Measurements from ENCODE around the gene SNF8. TPM values are rescaled to one million over a fixed set of nuclear protein-coding genes. Genes with fewer than 3 reads are reported as not detected.
A peak's percentile ranks its signal among the peaks of the same experiment; 100 is the strongest.

Gene SNF8
- total and polyA plus RNA-seq, 9 donors = 41.0 to 94.2 (median 66.7) TPM

DNA sequence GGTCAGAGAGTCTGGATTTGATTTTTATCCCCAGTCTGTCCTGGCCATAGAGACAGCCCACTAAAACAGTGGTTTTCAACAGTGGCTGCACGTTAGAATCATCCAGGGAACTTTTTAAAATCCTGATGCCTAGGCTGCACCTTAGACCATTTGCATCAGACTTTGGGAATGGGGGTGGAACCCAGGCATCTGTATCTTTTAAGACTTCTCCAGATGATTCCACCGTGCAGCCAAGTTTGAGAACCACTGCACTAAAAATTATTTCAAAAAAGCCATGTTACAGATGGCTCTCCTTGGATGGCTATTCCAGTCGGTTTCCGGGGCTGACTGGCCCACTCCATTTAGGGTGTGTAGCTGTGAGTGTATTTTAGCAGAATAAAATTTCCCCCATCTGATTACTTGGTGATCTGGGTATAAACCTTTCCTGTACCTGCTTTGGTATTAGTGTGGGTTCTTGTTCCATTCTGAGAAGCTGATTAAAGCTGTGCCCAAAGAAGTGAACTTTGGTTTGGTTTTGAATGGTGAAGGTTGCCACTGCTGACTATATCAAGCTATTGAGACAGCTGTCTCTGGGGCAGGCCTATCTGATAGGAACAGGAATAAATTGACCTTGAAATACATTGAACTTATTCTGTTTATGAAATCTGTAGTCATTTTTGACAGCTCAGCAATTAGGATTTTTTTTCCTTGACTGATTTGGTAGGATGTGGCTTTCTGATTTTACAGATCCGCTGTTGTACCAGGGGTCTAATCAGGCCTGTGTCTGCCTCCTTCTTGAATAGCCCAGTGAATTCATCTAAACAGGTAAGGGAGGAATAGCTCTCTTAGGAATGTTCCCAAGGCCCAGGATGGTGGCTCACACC lies 50.8 kb downstream of the SNF8 start:
- TF ChIP-seq POLR2A (IDR thresholded peaks at IDR 0.05) = no peak
- TF ChIP-seq, protein P1, sequence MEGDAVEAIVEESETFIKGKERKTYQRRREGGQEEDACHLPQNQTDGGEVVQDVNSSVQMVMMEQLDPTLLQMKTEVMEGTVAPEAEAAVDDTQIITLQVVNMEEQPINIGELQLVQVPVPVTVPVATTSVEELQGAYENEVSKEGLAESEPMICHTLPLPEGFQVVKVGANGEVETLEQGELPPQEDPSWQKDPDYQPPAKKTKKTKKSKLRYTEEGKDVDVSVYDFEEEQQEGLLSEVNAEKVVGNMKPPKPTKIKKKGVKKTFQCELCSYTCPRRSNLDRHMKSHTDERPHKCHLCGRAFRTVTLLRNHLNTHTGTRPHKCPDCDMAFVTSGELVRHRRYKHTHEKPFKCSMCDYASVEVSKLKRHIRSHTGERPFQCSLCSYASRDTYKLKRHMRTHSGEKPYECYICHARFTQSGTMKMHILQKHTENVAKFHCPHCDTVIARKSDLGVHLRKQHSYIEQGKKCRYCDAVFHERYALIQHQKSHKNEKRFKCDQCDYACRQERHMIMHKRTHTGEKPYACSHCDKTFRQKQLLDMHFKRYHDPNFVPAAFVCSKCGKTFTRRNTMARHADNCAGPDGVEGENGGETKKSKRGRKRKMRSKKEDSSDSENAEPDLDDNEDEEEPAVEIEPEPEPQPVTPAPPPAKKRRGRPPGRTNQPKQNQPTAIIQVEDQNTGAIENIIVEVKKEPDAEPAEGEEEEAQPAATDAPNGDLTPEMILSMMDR (IDR thresholded peaks at IDR 0.05) = no peak
- TF ChIP-seq EP300 (IDR thresholded peaks at IDR 0.05) = no peak
- Histone ChIP-seq H3K27me3 (no peaks in the 10 kb centered on the region), H3K4me3 (peak overlapping the region; percentile 54), H3K36me3 (no peaks in the 10 kb centered on the region), H3K4me1 (ENCODE audit: insufficient read depth) (peaks cover 4% of the 10 kb centered on the region), H3K27ac (no peak overlapping the region), H3K9me3 (no peaks in the 10 kb centered on the region)
- intact Hi-C loops (cut with DNase I) = no loop called here
- WGBS, 3 donors = 56 to 63% (median 57%) methylated on average over 5 of the region's 5 CpGs
- DNase-seq = no peak

DNA sequence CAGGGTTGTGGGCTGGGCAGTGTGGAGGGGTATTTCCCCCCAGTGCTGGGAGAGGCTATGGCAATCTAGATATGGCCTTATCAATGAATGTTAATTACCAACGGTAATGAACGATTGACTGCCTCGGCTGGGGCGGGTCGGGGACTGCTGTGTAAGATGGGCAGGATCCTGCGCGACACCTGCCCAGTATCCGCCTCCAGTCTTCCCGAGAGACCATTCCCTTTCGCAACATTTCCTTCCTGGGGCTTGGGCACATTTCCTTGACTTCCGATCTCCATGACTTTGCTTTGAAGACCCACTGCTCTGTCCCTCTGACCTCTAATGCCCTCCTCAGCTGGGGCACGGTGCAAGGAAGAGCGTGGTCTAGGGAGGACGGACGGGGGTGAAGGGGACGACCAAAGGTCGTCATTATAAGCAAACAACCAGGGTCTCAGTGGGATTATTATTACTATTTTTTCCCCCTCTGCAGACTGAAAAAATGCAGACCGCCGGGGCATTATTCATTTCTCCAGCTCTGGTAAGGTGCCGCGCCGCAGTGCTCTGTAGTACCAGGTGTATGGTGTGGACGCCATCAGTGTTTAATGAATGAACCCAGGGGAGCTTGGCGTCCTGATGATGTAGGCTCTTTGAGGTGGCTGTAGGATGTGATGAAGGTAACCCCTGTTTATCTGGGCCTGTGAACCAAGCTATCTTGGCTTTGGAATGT lies 51.5 kb downstream of the SNF8 start:
- Histone ChIP-seq H3K36me3 (no peaks in the 10 kb centered on the region), H3K27me3 (no peaks in the 10 kb centered on the region), H3K27ac (peak overlapping the region in 1 of 2 donors; percentile 27), H3K4me3 (peak overlapping the region; percentile 54), H3K9me3 (no peaks in the 10 kb centered on the region), H3K4me1 (ENCODE audit: insufficient read depth) (peaks cover 4% of the 10 kb centered on the region)
- WGBS, 3 donors = 1 to 2% (median 1%) methylated on average over 24 of the region's 24 CpGs
- TF ChIP-seq POLR2A (IDR thresholded peaks at IDR 0.05) (no peak), EP300 (IDR thresholded peaks at IDR 0.05) (no peak)
- TF ChIP-seq, protein P1 (IDR thresholded peaks at IDR 0.05) = no peak
- DNase-seq = no peak
- intact Hi-C loops (cut with DNase I) = no loop called here

DNA sequence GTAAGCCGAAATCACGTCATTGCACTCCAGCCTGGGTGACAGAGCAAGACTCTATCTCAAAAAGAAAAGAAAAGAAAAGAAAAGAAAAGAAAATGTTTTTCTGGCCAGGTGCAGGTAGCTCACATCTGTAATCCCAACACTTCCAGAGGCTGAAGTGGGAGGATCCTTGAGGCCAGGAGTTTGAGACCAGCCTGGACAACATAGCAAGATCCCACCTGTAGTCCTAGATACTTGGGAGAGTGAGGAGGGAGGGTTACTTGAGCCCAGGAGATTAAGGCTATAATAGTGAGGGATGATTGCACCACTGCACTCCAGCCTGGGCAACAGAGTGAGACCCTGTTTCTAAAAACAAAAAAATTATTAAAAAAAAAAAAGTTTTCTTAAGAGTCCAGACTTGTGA lies 54.6 kb downstream of the SNF8 start:
- H3K4me3 ChIP-seq = no peak overlapping the region
- H3K27ac ChIP-seq = no peak overlapping the region
- H3K27me3 ChIP-seq = no peaks in the 10 kb centered on the region
- H3K4me1 ChIP-seq (ENCODE audit: insufficient read depth) = peaks cover 4% of the 10 kb centered on the region
- H3K9me3 ChIP-seq = no peaks in the 10 kb centered on the region
- 85 to 93% (median 90%) methylated on average over 2 of the region's 2 CpGs for WGBS, 3 donors
- TF ChIP-seq EP300 (IDR thresholded peaks at IDR 0.05) (no peak), POLR2A (IDR thresholded peaks at IDR 0.05) (no peak)
- TF ChIP-seq, protein P1 (IDR thresholded peaks at IDR 0.05) = no peak
- intact Hi-C loops (cut with DNase I) = no loop called here
- H3K36me3 ChIP-seq = no peaks in the 10 kb centered on the region
- no peak for DNase-seq

DNA sequence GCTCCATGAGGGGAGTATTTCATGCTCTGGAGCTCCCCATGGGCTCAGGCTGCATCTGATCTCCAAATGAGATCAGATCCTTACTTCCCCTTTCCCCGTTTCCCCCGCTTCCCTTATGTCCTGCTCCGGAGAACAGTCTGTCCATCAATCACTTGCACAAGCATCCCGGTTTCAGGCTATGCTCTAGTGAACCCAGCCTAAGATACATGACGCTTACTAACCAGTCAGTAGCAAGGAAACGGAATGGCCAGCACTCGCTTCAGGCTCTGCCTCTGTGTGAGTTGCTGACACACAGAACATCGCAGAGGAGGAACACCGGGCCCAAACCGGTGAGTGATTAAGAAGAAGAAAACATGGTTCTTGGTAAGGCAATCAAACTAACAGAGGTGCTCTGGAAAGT lies 61.5 kb downstream of the SNF8 start:
- H3K36me3 ChIP-seq = no peaks in the 10 kb centered on the region
- H3K4me1 ChIP-seq (ENCODE audit: insufficient read depth) = no peaks in the 10 kb centered on the region
- 34 to 55% (median 43%) methylated on average over 10 of the region's 10 CpGs for WGBS, 3 donors
- no peak overlapping the region for H3K4me3 ChIP-seq
- H3K27ac ChIP-seq = no peak overlapping the region
- no peak for DNase-seq
- no peaks in the 10 kb centered on the region for H3K9me3 ChIP-seq
- TF ChIP-seq POLR2A (IDR thresholded peaks at IDR 0.05) (no peak), EP300 (IDR thresholded peaks at IDR 0.05) (no peak)
- TF ChIP-seq, protein P1 (IDR thresholded peaks at IDR 0.05) = no peak
- intact Hi-C loops (cut with DNase I) = loop anchor here (5.0 kb wide), 5 partner anchors 76 to 211 kb away; partner anchors contain the start of gene HOXB13 (in 2 of the 4)
- H3K27me3 ChIP-seq = no peaks in the 10 kb centered on the region

Data from ovary (tissue), 9 donors.